Neural cell (in vitro differentiated cells): ENCODE results near the gene TPGS1. TPM values are rescaled to one million over a fixed set of nuclear protein-coding genes. Genes with fewer than 3 reads are reported as not detected.

Source experiments
- H2AFZ ChIP-seq: fragments of 200-600, 300-800 bp; sonication (generic), shearing (Covaris generic); 2 replicates; pipeline ENCODE4 v1.6.0; 2014; ENCODE audit warnings: low read depth, mild to moderate bottlenecking, antibody characterized with exemption, low read length, moderate library complexity
- H3F3A ChIP-seq: fragments of 200-600 bp; shearing (Covaris generic); 2 replicates; pipeline ENCODE4 v1.6.1; 2016; ENCODE audit warnings: mild to moderate bottlenecking, moderate library complexity, mixed read lengths, antibody characterized with exemption, low read length; ENCODE audit not compliant: insufficient read depth, poor library complexity, severe bottlenecking
- H3K27ac ChIP-seq: fragments of 200-600, 300-800 bp; sonication (generic), shearing (Covaris generic); 2 replicates; pipeline ENCODE4 v1.5.1; 2014; ENCODE audit warnings: mild to moderate bottlenecking, low read length, moderate library complexity
- H3K27me3 ChIP-seq: fragments of 300-800, 200-600 bp; sonication (generic), shearing (Covaris generic); 2 replicates; pipeline ENCODE4 v1.6.0; 2014; ENCODE audit warnings: mild to moderate bottlenecking, low read depth, low read length, moderate library complexity; ENCODE audit not compliant: insufficient read depth
- H3K36me3 ChIP-seq: fragments of 300-800, 200-600 bp; sonication (generic), shearing (Covaris generic); 2 replicates; pipeline ENCODE4 v1.5.1; 2014; ENCODE audit warnings: mild to moderate bottlenecking, antibody characterized with exemption, low read length, moderate library complexity; ENCODE audit not compliant: insufficient read depth
- H3K4me2 ChIP-seq: fragments of 300-800, 200-600 bp; sonication (generic), shearing (Covaris generic); 2 replicates; pipeline ENCODE4 v1.6.0; 2014; ENCODE audit warnings: mild to moderate bottlenecking, low read length
- H3K4me3 ChIP-seq: fragments of 300-800, 200-600 bp; sonication (generic), shearing (Covaris generic); 2 replicates; pipeline ENCODE4 v1.5.1; 2014; ENCODE audit warnings: mild to moderate bottlenecking, low read length, moderate library complexity
- H3K79me2 ChIP-seq: fragments of 200-600 bp; shearing (Covaris generic); replicated peaks from 2 replicates; pipeline ENCODE4 v1.6.0; 2014; ENCODE audit warnings: mild to moderate bottlenecking, low read length, moderate library complexity; ENCODE audit not compliant: insufficient read depth
- H3K9ac ChIP-seq: fragments of 300-800, 200-600 bp; sonication (generic), shearing (Covaris generic); 2 replicates; pipeline ENCODE4 v1.6.1; 2016; ENCODE audit warnings: mild to moderate bottlenecking, low read length, mixed read lengths
- H3K9me2 ChIP-seq: fragments of 200-600 bp; shearing (Covaris generic); 2 replicates; pipeline ENCODE4 v1.6.1; 2016; ENCODE audit warnings: mild to moderate bottlenecking, low read length, mixed read lengths; ENCODE audit not compliant: insufficient read depth
- H3K9me3 ChIP-seq: fragments of 200-600, 300-800 bp; sonication (generic), shearing (Covaris generic); 2 replicates; pipeline ENCODE4 v1.6.1; 2016; ENCODE audit warnings: mild to moderate bottlenecking, mixed run types, low read length, moderate library complexity, mixed read lengths
- H4K20me1 ChIP-seq: fragments of 200-600 bp; shearing (Covaris generic); 2 replicates; pipeline ENCODE4 v1.6.1; 2016; ENCODE audit warnings: mild to moderate bottlenecking, mixed run types; ENCODE audit not compliant: insufficient read depth
- CTCF ChIP-seq: fragments of 450-650 bp; IDR thresholded peaks from 2 replicates; pipeline ENCODE4 v1.5.1; 2014; ENCODE audit warnings: antibody characterized with exemption, mild to moderate bottlenecking, moderate library complexity; ENCODE audit not compliant: poor library complexity, severe bottlenecking
- EP300 ChIP-seq: fragments of 450-650 bp; conservative IDR thresholded peaks from 2 replicates; pipeline ENCODE4 v1.6.1; 2014; ENCODE audit warnings: antibody characterized with exemption, mild to moderate bottlenecking, moderate library complexity; ENCODE audit not compliant: poor library complexity, severe bottlenecking
- EZH2 ChIP-seq: fragments of 200-600, 300-800 bp; shearing (Covaris generic), sonication (generic); IDR thresholded peaks from 2 replicates; pipeline ENCODE4 v1.6.1; 2014; ENCODE audit warnings: antibody characterized with exemption, low read length, borderline replicate concordance, mild to moderate bottlenecking; ENCODE audit not compliant: insufficient read depth, poor library complexity, severe bottlenecking
- MXI1 ChIP-seq: fragments of 450-650 bp; conservative IDR thresholded peaks from 2 replicates; pipeline ENCODE4 v1.6.1; 2014; ENCODE audit warnings: antibody characterized with exemption, mild to moderate bottlenecking; ENCODE audit not compliant: poor library complexity, severe bottlenecking
- POLR2AphosphoS5 ChIP-seq: IDR thresholded peaks from 2 replicates; pipeline ENCODE4 v1.6.1; 2012
- RAD21 ChIP-seq: fragments of 450-650 bp; conservative IDR thresholded peaks from 2 replicates; pipeline ENCODE4 v1.6.1; 2014; ENCODE audit warnings: antibody characterized with exemption, mild to moderate bottlenecking, moderate library complexity
- SMC3 ChIP-seq: fragments of 450-650 bp; conservative IDR thresholded peaks from 2 replicates; pipeline ENCODE4 v1.6.1; 2014; ENCODE audit warnings: antibody characterized with exemption, mild to moderate bottlenecking, moderate library complexity; ENCODE audit not compliant: poor library complexity
- TAF1 ChIP-seq: IDR thresholded peaks from 2 replicates; pipeline ENCODE4 v1.6.1; 2012; ENCODE audit warnings: low read depth
- polyA plus RNA-seq: library from polyadenylated mRNA; depleted of rRNA; stranded (reverse); fragments of >200 nt; gene quantifications from 2 replicates; pipeline ENCODE4 v1.2.3, GENCODE V29; 2014
- TF ChIP-seq, protein P1 (sequence below): IDR thresholded peaks from 2 replicates; pipeline ENCODE4 v1.6.1; 2012; ENCODE audit warnings: borderline replicate concordance

The TPGS1 gene
- polyA plus RNA-seq, 1 donor from 2014 or later: 79.6 TPM

GRCh38 chr19:538641-539428 is 31.5 kb downstream of the TPGS1 start:
- no peak for TF ChIP-seq EP300
- TF ChIP-seq, protein P1, sequence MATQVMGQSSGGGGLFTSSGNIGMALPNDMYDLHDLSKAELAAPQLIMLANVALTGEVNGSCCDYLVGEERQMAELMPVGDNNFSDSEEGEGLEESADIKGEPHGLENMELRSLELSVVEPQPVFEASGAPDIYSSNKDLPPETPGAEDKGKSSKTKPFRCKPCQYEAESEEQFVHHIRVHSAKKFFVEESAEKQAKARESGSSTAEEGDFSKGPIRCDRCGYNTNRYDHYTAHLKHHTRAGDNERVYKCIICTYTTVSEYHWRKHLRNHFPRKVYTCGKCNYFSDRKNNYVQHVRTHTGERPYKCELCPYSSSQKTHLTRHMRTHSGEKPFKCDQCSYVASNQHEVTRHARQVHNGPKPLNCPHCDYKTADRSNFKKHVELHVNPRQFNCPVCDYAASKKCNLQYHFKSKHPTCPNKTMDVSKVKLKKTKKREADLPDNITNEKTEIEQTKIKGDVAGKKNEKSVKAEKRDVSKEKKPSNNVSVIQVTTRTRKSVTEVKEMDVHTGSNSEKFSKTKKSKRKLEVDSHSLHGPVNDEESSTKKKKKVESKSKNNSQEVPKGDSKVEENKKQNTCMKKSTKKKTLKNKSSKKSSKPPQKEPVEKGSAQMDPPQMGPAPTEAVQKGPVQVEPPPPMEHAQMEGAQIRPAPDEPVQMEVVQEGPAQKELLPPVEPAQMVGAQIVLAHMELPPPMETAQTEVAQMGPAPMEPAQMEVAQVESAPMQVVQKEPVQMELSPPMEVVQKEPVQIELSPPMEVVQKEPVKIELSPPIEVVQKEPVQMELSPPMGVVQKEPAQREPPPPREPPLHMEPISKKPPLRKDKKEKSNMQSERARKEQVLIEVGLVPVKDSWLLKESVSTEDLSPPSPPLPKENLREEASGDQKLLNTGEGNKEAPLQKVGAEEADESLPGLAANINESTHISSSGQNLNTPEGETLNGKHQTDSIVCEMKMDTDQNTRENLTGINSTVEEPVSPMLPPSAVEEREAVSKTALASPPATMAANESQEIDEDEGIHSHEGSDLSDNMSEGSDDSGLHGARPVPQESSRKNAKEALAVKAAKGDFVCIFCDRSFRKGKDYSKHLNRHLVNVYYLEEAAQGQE: no peak
- TF ChIP-seq RAD21: no peak
- no peak for TF ChIP-seq POLR2AphosphoS5
- no peak for TF ChIP-seq SMC3
- TF ChIP-seq TAF1: no peak
- TF ChIP-seq CTCF: no peak
- no peak for TF ChIP-seq MXI1
- no peak for TF ChIP-seq EZH2
- no peaks in the 10 kb centered on the region for H3K9me2 ChIP-seq
- H4K20me1 ChIP-seq: peaks cover 6% of the 10 kb centered on the region
- no peaks in the 10 kb centered on the region for H3F3A ChIP-seq
- H3K4me2 ChIP-seq: no peak overlapping the region
- no peak overlapping the region for H2AFZ ChIP-seq
- no peaks in the 10 kb centered on the region for H3K36me3 ChIP-seq
- no peaks in the 10 kb centered on the region for H3K27me3 ChIP-seq
- H3K79me2 ChIP-seq: peaks cover 12% of the 10 kb centered on the region
- no peak overlapping the region for H3K27ac ChIP-seq
- H3K9me3 ChIP-seq: no peaks in the 10 kb centered on the region
- H3K4me3 ChIP-seq: no peak overlapping the region
- H3K9ac ChIP-seq: no peak overlapping the region

DNA sequence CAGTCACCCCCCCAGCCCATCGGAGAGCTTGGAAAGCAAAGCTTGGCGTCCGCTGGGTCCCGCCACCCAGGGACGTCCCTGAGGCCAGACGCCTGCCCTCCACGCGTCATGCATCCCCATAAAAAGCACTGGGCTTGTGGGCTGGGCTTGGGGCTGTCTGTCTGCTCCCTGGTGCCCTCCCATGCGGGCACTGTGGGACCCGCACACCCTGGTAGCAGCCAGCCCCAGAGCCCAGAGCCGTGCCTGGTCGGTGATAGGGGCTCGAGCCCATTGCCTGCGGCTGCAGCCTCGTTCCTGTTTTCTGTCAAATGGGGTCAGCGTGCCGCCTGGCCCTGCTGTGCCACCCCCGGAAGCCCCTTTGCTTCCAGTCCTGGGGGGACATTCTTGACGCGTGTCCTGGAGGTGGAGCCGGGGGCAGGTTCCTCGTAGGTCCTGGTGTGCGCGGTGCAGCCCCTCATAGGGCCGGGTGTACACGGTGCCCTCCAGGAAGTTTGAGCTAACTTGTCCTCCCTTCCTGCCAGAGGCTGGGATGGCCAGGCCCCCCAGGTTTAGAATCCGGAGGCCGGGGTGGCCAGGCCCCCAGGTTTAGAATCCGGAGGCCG is 32.2 kb downstream of the TPGS1 start:
- H3K9me3 ChIP-seq: no peaks in the 10 kb centered on the region
- no peak overlapping the region for H3K4me3 ChIP-seq
- TF ChIP-seq RAD21 (no peak), SMC3 (no peak), TAF1 (no peak), EP300 (no peak), EZH2 (no peak), CTCF (no peak), MXI1 (no peak), POLR2AphosphoS5 (no peak)
- TF ChIP-seq, protein P1: no peak
- H3K4me2 ChIP-seq: no peak overlapping the region
- H2AFZ ChIP-seq: no peak overlapping the region
- H3K79me2 ChIP-seq: peaks cover 6% of the 10 kb centered on the region
- H4K20me1 ChIP-seq: peaks cover 3% of the 10 kb centered on the region
- no peak overlapping the region for H3K27ac ChIP-seq
- no peaks in the 10 kb centered on the region for H3K36me3 ChIP-seq
- no peaks in the 10 kb centered on the region for H3F3A ChIP-seq
- H3K9ac ChIP-seq: no peak overlapping the region
- H3K9me2 ChIP-seq: no peaks in the 10 kb centered on the region
- H3K27me3 ChIP-seq: no peaks in the 10 kb centered on the region
